HCT116 (cell line): ENCODE data around the gene PRICKLE2. TPM values are rescaled to one million over a fixed set of nuclear protein-coding genes. Genes with fewer than 3 reads are reported as not detected.

Source experiments
- ATAC-seq: fragments of 200-7000 bp; cut with Tn5 transposase; 2 replicates; pipeline ENCODE4 v1.9.1; 2020; ENCODE audit warnings: mild to moderate bottlenecking, moderate library complexity
- BruUV-seq: library from RNA; stranded (reverse); fragments of 400-500 nt; replicated peaks from 2 replicates; lab custom pipeline; 2021; lab: Mats Ljungman, UMichigan
- CTCF ChIA-PET: fragments of 300-600 bp; sonication (Branson Sonifier 250); formaldehyde crosslinking; loops from one replicate; lab custom pipeline; 2021; ENCODE audit warnings: antibody characterized with exemption; lab: Charles Lee
- POLR2A ChIA-PET: fragments of 300-600, 350-600 bp; sonication (Branson Sonifier 250); formaldehyde crosslinking; loops from one replicate; lab custom pipeline; 2021; ENCODE audit warnings: antibody characterized with exemption; lab: Charles Lee
- RAD21 ChIA-PET, 2 experiments: fragments of 300-600 bp; sonication (Branson Sonifier 250); formaldehyde crosslinking; loops; one replicate each; lab custom pipeline; 2023; ENCODE audit warnings: low total read pairs in 2 of 2; ENCODE audit not compliant: uncharacterized antibody in 2 of 2, unreplicated experiment in 2 of 2, low non-redundant PET in 1 of 2; lab: Charles Lee
- DNase-seq: peaks from one replicate; pipeline ENCODE4 v3.0.0-alpha.2; 2010; ENCODE audit warnings: low read depth, low spot score
- H2AFZ ChIP-seq: fragments of 200-600 bp; shearing (Covaris generic), sonication (generic); 2 replicates; pipeline ENCODE4 v1.6.1; 2017; ENCODE audit warnings: low read depth, mixed run types, mixed read lengths, antibody characterized with exemption, low read length; ENCODE audit not compliant: poor library complexity, severe bottlenecking
- H3K27ac ChIP-seq: 2 replicates; pipeline ENCODE4 v1.5.1; 2012; ENCODE audit warnings: low read depth, low read length
- H3K27me3 ChIP-seq: fragments of 200-600 bp; sonication (generic); 2 replicates; pipeline ENCODE4 v1.6.1; 2016; ENCODE audit warnings: mixed run types, low read length, mixed read lengths; ENCODE audit not compliant: insufficient read depth
- H3K36me3 ChIP-seq, 2 experiments: fragments of 200-500 bp in 1 of 2; fragments of 200-600 bp in 1 of 2; sonication (Bioruptor generic) in 1 of 2; sonication (generic) in 1 of 2; 2 replicates each; pipeline versions ENCODE4 v1.5.1 to v1.6.1; 2014 to 2016; ENCODE audit warnings: low read length in 2 of 2, inconsistent platforms in 1 of 2, mixed read lengths in 1 of 2, mixed run types in 1 of 2; ENCODE audit not compliant: insufficient read depth in 2 of 2, control insufficient read depth in 1 of 2
- H3K4me1 ChIP-seq, 2 experiments: fragments of 200-600 bp in 1 of 2; sonication (generic) in 1 of 2; 2 replicates each; pipeline versions ENCODE4 v1.5.1 to v1.6.1; 2012 to 2017; ENCODE audit warnings: low read length in 2 of 2, inconsistent platforms in 1 of 2, mild to moderate bottlenecking in 1 of 2, mixed read lengths in 1 of 2, mixed run types in 1 of 2, moderate library complexity in 1 of 2; ENCODE audit not compliant: insufficient read depth in 2 of 2, control insufficient read depth in 1 of 2
- H3K4me2 ChIP-seq: fragments of 200-600 bp; sonication (generic); 2 replicates; pipeline ENCODE4 v1.6.1; 2017; ENCODE audit warnings: mixed run types, low read length, mixed read lengths
- H3K4me3 ChIP-seq, 2 experiments: fragments of 200-600 bp in 1 of 2; sonication (generic) in 1 of 2; replicated peaks in 1 of 2; 2 replicates each; pipeline ENCODE4 v1.5.1; 2011 to 2016; ENCODE audit warnings: low read length in 2 of 2, control low read depth in 1 of 2, low read depth in 1 of 2, mild to moderate bottlenecking in 1 of 2, mixed read lengths in 1 of 2, mixed run types in 1 of 2
- H3K79me2 ChIP-seq: fragments of 200-600 bp; sonication (generic); 2 replicates; pipeline ENCODE4 v1.6.1; 2017; ENCODE audit warnings: mild to moderate bottlenecking, mixed run types, low read length, moderate library complexity, mixed read lengths; ENCODE audit not compliant: insufficient read depth
- H3K9ac ChIP-seq: fragments of 200-600 bp; sonication (generic); 2 replicates; pipeline ENCODE4 v1.6.1; 2016; ENCODE audit warnings: low read length, mixed read lengths
- H3K9me2 ChIP-seq: fragments of 200-600 bp; sonication (generic), shearing (Covaris generic); 2 replicates; pipeline ENCODE4 v1.6.1; 2017; ENCODE audit warnings: mixed run types, mild to moderate bottlenecking, moderate library complexity; ENCODE audit not compliant: insufficient read depth
- H3K9me3 ChIP-seq, 2 experiments: fragments of 200-500 bp in 1 of 2; fragments of 200-600 bp in 1 of 2; sonication (Bioruptor generic) in 1 of 2; sonication (generic) in 1 of 2; 2 replicates each; pipeline ENCODE4 v1.6.1; 2014 to 2017; ENCODE audit warnings: low read length in 2 of 2, mixed read lengths in 2 of 2, inconsistent platforms in 1 of 2, low read depth in 1 of 2, mild to moderate bottlenecking in 1 of 2, mixed run types in 1 of 2, moderate library complexity in 1 of 2; ENCODE audit not compliant: control insufficient read depth in 1 of 2, insufficient read depth in 1 of 2
- H4K20me1 ChIP-seq: fragments of 200-600 bp; sonication (generic), shearing (Covaris generic); 2 replicates; pipeline ENCODE4 v1.6.1; 2017; ENCODE audit warnings: mixed run types, mild to moderate bottlenecking, moderate library complexity; ENCODE audit not compliant: insufficient read depth
- CBX3 ChIP-seq: IDR thresholded peaks from 2 replicates; pipeline ENCODE4 v1.6.1; 2012; ENCODE audit warnings: low read depth
- CEBPB ChIP-seq: IDR thresholded peaks from 2 replicates; pipeline ENCODE4 v1.6.1; 2012; ENCODE audit warnings: low read depth
- EGR1 ChIP-seq: IDR thresholded peaks from 2 replicates; pipeline ENCODE4 v1.6.1; 2012; ENCODE audit warnings: low read depth
- ELF1 ChIP-seq: IDR thresholded peaks from 2 replicates; pipeline ENCODE4 v1.6.1; 2012; ENCODE audit warnings: low read depth, borderline replicate concordance
- EZH2 ChIP-seq: fragments of 200-600 bp; sonication (generic); IDR thresholded peaks from 2 replicates; pipeline ENCODE4 v1.6.1; 2017; ENCODE audit warnings: antibody characterized with exemption, mixed run types
- EZH2phosphoT487 ChIP-seq: fragments of 200-600 bp; IDR thresholded peaks from 2 replicates; pipeline ENCODE4 v1.6.1; 2018; ENCODE audit warnings: antibody characterized with exemption, borderline replicate concordance
- FOSL1 ChIP-seq: IDR thresholded peaks from 2 replicates; pipeline ENCODE4 v1.6.1; 2012; ENCODE audit warnings: low read depth
- JUND ChIP-seq: IDR thresholded peaks from 2 replicates; pipeline ENCODE4 v1.6.1; 2012
- POLR2A ChIP-seq: IDR thresholded peaks from 2 replicates; pipeline ENCODE4 v1.7.0; 2011; ENCODE audit warnings: borderline replicate concordance; ENCODE audit not compliant: insufficient read depth, insufficient read length; ENCODE audit errors: extremely low read depth
- POLR2AphosphoS5 ChIP-seq: IDR thresholded peaks from 2 replicates; pipeline ENCODE4 v1.6.1; 2011; ENCODE audit warnings: mild to moderate bottlenecking, low read depth, low read length, moderate library complexity
- RAD21 ChIP-seq: IDR thresholded peaks from 2 replicates; pipeline ENCODE4 v1.6.1; 2012; ENCODE audit warnings: low read depth, mild to moderate bottlenecking
- SIN3A ChIP-seq: IDR thresholded peaks from 2 replicates; pipeline ENCODE4 v1.6.1; 2012; ENCODE audit warnings: low read depth
- SP1 ChIP-seq: IDR thresholded peaks from 2 replicates; pipeline ENCODE4 v1.6.1; 2012; ENCODE audit warnings: low read depth
- SRF ChIP-seq: IDR thresholded peaks from 2 replicates; pipeline ENCODE4 v1.6.1; 2012; ENCODE audit warnings: low read depth
- YY1 ChIP-seq: IDR thresholded peaks from 2 replicates; pipeline ENCODE4 v1.6.1; 2011; ENCODE audit warnings: low read length, low read depth, moderate library complexity, mild to moderate bottlenecking; ENCODE audit not compliant: insufficient replicate concordance; ENCODE audit errors: extremely low read depth
- ZFX ChIP-seq: fragments of 450-650 bp; IDR thresholded peaks from 2 replicates; pipeline ENCODE4 v1.6.1; 2017
- intact Hi-C: fragments of 100-400 bp; cut with micrococcal nuclease; formaldehyde crosslinking; loops from 2 replicates; pipeline ENCODE4 v1.10.0; 2022
- total RNA-seq: library from RNA; stranded (reverse); gene quantifications from one replicate; pipeline ENCODE4 v1.2.1, GENCODE V29; 2021; ENCODE audit not compliant: unreplicated experiment
- TF ChIP-seq, protein P1 (sequence below): IDR thresholded peaks from 2 replicates; pipeline ENCODE4 v1.6.1; 2012
- TF ChIP-seq, protein P2 (sequence below), 3 experiments: fragments of 200-600 bp in 1 of 3; sonication (generic) in 1 of 3; IDR thresholded peaks in 2 of 3; conservative IDR thresholded peaks in 1 of 3; 2 replicates each; pipeline ENCODE4 v1.5.1; 2012 to 2017; ENCODE audit warnings: low read depth in 2 of 3, low read length in 2 of 3, antibody characterized with exemption in 1 of 3, borderline replicate concordance in 1 of 3, control low read depth in 1 of 3, mild to moderate bottlenecking in 1 of 3, mixed read lengths in 1 of 3, mixed run types in 1 of 3, moderate library complexity in 1 of 3; ENCODE audit not compliant: insufficient read depth in 1 of 3
- TF ChIP-seq, protein P3 (sequence below): IDR thresholded peaks from 2 replicates; pipeline ENCODE4 v1.6.1; 2011; ENCODE audit warnings: mild to moderate bottlenecking, low read length, moderate library complexity; ENCODE audit not compliant: insufficient replicate concordance; ENCODE audit errors: extremely low read depth

Gene PRICKLE2
- total RNA-seq, 1 experiment from 2014 or later: 0.05 TPM

DNA sequence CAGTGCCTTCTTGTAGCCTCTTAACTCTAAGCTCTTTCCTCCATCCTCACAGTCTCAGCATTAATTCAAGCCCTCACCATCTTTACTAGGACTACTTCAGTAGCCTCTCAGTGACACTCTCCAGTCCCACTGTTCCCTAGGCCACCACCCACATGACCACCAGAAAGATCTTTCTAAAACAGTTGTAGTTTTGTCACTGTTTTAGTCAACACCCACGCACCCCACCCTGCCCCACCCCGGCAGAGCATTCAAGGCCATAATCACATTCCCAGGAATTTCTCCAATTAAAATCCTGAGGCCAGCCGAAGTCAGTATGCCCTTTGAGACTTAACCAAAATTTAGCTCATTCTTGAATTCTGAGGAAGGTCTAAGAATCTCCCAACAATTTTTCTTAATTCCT, 170.8 kb downstream of the PRICKLE2 start:
- TF ChIP-seq POLR2A: no peak
- no peak for TF ChIP-seq EZH2phosphoT487
- TF ChIP-seq YY1: no peak
- TF ChIP-seq SIN3A: no peak
- no peak for TF ChIP-seq SP1
- TF ChIP-seq EGR1: no peak
- no peak for TF ChIP-seq POLR2AphosphoS5
- TF ChIP-seq CBX3: no peak
- TF ChIP-seq ELF1: no peak
- no peak for TF ChIP-seq FOSL1
- TF ChIP-seq, protein P1, sequence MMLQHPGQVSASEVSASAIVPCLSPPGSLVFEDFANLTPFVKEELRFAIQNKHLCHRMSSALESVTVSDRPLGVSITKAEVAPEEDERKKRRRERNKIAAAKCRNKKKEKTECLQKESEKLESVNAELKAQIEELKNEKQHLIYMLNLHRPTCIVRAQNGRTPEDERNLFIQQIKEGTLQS: no peak
- no peak overlapping the region for H3K9ac ChIP-seq
- H3K9me2 ChIP-seq: no peaks in the 10 kb centered on the region
- intact Hi-C loops: no loop called here
- H3K79me2 ChIP-seq: no peaks in the 10 kb centered on the region
- BruUV-seq: no TSS peak
- H4K20me1 ChIP-seq: no peaks in the 10 kb centered on the region
- ChIA-PET RAD21 (no interaction called here), POLR2A (no interaction called here), CTCF (no interaction called here)
- ATAC-seq (no peak), DNase-seq (no peak)
- peaks cover 18% of the 10 kb centered on the region for H3K27me3 ChIP-seq
- H3K4me2 ChIP-seq: no peak overlapping the region
- no peak overlapping the region for H3K4me3 ChIP-seq
- no peaks in the 10 kb centered on the region for H3K36me3 ChIP-seq
- no peaks in the 10 kb centered on the region for H3K9me3 ChIP-seq
- H3K4me1 ChIP-seq: no peaks in the 10 kb centered on the region
- no peak overlapping the region for H2AFZ ChIP-seq
- H3K27ac ChIP-seq: no peak overlapping the region

DNA sequence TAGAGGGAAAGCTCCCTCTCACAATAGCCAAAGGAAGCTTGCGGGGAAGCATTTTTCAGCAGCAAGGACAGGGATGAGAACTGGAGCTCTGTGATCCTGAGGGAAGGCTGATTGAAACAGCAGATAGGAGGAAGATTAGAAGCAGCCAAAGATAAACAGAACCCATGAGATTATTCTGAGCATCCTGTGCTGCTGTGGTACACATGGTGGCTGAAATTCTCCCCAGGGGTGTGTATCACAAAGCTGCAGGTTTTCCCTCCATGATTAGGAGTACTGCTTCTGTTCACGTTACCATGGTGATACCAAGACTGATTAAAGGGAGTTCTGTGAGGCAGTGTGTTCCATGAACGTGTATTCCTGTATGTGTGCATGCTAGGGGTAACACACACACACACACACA, 171.7 kb downstream of the PRICKLE2 start:
- H3K4me3 ChIP-seq: no peak overlapping the region
- H3K4me1 ChIP-seq: no peaks in the 10 kb centered on the region
- BruUV-seq: no TSS peak
- DNase-seq (no peak), ATAC-seq (no peak)
- no peak overlapping the region for H3K4me2 ChIP-seq
- no peaks in the 10 kb centered on the region for H3K36me3 ChIP-seq
- H3K9me3 ChIP-seq: no peaks in the 10 kb centered on the region
- RAD21 ChIA-PET: no interaction called here
- peaks cover 17% of the 10 kb centered on the region; the same call in 1 of the 2 replicates for H3K27me3 ChIP-seq
- no peak overlapping the region for H2AFZ ChIP-seq
- no peak overlapping the region for H3K27ac ChIP-seq
- H3K79me2 ChIP-seq: no peaks in the 10 kb centered on the region
- H4K20me1 ChIP-seq: no peaks in the 10 kb centered on the region
- intact Hi-C loops: no loop called here
- POLR2A ChIA-PET: no interaction called here
- CTCF ChIA-PET: no interaction called here
- H3K9me2 ChIP-seq: no peaks in the 10 kb centered on the region
- H3K9ac ChIP-seq: no peak overlapping the region
- TF ChIP-seq CEBPB: no peak
- TF ChIP-seq RAD21: no peak
- TF ChIP-seq, protein P1: no peak
- no peak for TF ChIP-seq EZH2
- TF ChIP-seq SP1: no peak
- no peak for TF ChIP-seq POLR2A
- TF ChIP-seq SRF: no peak
- TF ChIP-seq ZFX: no peak
- TF ChIP-seq, protein P2, sequence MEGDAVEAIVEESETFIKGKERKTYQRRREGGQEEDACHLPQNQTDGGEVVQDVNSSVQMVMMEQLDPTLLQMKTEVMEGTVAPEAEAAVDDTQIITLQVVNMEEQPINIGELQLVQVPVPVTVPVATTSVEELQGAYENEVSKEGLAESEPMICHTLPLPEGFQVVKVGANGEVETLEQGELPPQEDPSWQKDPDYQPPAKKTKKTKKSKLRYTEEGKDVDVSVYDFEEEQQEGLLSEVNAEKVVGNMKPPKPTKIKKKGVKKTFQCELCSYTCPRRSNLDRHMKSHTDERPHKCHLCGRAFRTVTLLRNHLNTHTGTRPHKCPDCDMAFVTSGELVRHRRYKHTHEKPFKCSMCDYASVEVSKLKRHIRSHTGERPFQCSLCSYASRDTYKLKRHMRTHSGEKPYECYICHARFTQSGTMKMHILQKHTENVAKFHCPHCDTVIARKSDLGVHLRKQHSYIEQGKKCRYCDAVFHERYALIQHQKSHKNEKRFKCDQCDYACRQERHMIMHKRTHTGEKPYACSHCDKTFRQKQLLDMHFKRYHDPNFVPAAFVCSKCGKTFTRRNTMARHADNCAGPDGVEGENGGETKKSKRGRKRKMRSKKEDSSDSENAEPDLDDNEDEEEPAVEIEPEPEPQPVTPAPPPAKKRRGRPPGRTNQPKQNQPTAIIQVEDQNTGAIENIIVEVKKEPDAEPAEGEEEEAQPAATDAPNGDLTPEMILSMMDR (IDR thresholded peaks at IDR 0.05 in 2 of 3, conservative IDR thresholded peaks at IDR 0.05 in 1 of 3; ENCODE audit: borderline replicate concordance in 1 of 3, insufficient read depth in 1 of 3, low read depth in 2 of 3, low read length in 2 of 3): no peak
- TF ChIP-seq POLR2AphosphoS5: no peak
- TF ChIP-seq, protein P3, sequence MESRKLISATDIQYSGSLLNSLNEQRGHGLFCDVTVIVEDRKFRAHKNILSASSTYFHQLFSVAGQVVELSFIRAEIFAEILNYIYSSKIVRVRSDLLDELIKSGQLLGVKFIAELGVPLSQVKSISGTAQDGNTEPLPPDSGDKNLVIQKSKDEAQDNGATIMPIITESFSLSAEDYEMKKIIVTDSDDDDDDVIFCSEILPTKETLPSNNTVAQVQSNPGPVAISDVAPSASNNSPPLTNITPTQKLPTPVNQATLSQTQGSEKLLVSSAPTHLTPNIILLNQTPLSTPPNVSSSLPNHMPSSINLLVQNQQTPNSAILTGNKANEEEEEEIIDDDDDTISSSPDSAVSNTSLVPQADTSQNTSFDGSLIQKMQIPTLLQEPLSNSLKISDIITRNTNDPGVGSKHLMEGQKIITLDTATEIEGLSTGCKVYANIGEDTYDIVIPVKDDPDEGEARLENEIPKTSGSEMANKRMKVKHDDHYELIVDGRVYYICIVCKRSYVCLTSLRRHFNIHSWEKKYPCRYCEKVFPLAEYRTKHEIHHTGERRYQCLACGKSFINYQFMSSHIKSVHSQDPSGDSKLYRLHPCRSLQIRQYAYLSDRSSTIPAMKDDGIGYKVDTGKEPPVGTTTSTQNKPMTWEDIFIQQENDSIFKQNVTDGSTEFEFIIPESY: no peak
- TF ChIP-seq JUND: no peak
- no peak for TF ChIP-seq CBX3
